Measurements from ENCODE around the gene C11orf97. TPM values are rescaled to one million over a fixed set of nuclear protein-coding genes. Genes with fewer than 3 reads are reported as not detected.

C11orf97 gene
- total and polyA plus RNA-seq, 2 of the 13 experiments (the other 11 are each of a cell fraction or from before 2014, with no cell fraction given): 0.35 TPM; not detected in 1

GRCh38 chr11:94525546-94526324, 13.5 kb downstream of the C11orf97 start:
- POLR2A ChIA-PET: no interaction called here
- no peak for FAIRE-seq
- CTCF ChIA-PET (ENCODE audit: low intra/inter-chr PET ratio, low total read pairs): no interaction called here

More at GRCh38 chr11:94525546-94526324, 13.5 kb downstream of the C11orf97 start:
- Histone ChIP-seq H3K36me3 (replicated peaks in 1 of 2; ENCODE audit: control insufficient read depth in 1 of 2, insufficient read depth in 2 of 2, low read length in 2 of 2) (no peaks in the 10 kb centered on the region), H3K27ac (ENCODE audit: extremely low read length, insufficient read depth, low read length) (no peak overlapping the region), H3K9ac (ENCODE audit: insufficient read depth, low read depth, low read length) (no peak overlapping the region), H3K9me3 (ENCODE audit: low read length) (no peaks in the 10 kb centered on the region), H3K79me2 (ENCODE audit: insufficient read depth, low read length) (no peaks in the 10 kb centered on the region), H4K20me1 (ENCODE audit: insufficient read depth, low read length) (no peaks in the 10 kb centered on the region), H3K4me1 (ENCODE audit: insufficient read depth, low read length) (no peaks in the 10 kb centered on the region), H3K27me3 (ENCODE audit: control insufficient read depth in 1 of 2, insufficient read depth in 2 of 2, low read length in 2 of 2) (no peaks in the 10 kb centered on the region), H2AFZ (ENCODE audit: low read length) (no peak overlapping the region), H3K4me3 (replicated peaks in 1 of 3; ENCODE audit: insufficient read depth in 1 of 3, low read depth in 2 of 3, low read length in 3 of 3) (no peak overlapping the region), H3K4me2 (ENCODE audit: low read depth, low read length) (no peak overlapping the region)
- BruUV-seq (replicated peaks): no TSS peak
- WGBS (ENCODE audit: low lambda C conversion rate): 28% methylated on average over 5 of the region's 5 CpGs
- in situ Hi-C loops (cut with HindIII; ENCODE audit: extremely low pct_ligation_motif_present, low pct_unique_long_range_greater_than_20kb): no loop called here
- TF ChIP-seq BRD4 (CRISPR knock-in tag; IDR thresholded peaks at IDR 0.05) (no peak), ZNF496 (CRISPR knock-in tag; IDR thresholded peaks at IDR 0.05; ENCODE audit: insufficient replicate concordance) (no peak), SMAD9 (CRISPR knock-in tag; IDR thresholded peaks at IDR 0.05) (no peak), ZNF704 (CRISPR knock-in tag; IDR thresholded peaks at IDR 0.05; ENCODE audit: borderline replicate concordance) (no peak), ZNF180 (CRISPR knock-in tag; IDR thresholded peaks at IDR 0.05; ENCODE audit: borderline replicate concordance, low read depth) (no peak), ZNF24 (IDR thresholded peaks at IDR 0.05) (no peak), HDAC2 (CRISPR knock-in tag; IDR thresholded peaks at IDR 0.05) (no peak), NAIF1 (CRISPR knock-in tag; IDR thresholded peaks at IDR 0.05; ENCODE audit: borderline replicate concordance) (no peak), ZBTB1 (CRISPR knock-in tag; IDR thresholded peaks at IDR 0.05; ENCODE audit: borderline replicate concordance) (no peak), GZF1 (CRISPR knock-in tag; IDR thresholded peaks at IDR 0.05) (no peak), FOXA3 (CRISPR knock-in tag; IDR thresholded peaks at IDR 0.05) (no peak), CEBPB (IDR thresholded peaks at IDR 0.05; ENCODE audit: borderline replicate concordance, low read depth, low read length) (no peak), ZNF777 (CRISPR knock-in tag; IDR thresholded peaks at IDR 0.05) (no peak), REPIN1 (CRISPR knock-in tag; IDR thresholded peaks at IDR 0.05; ENCODE audit: borderline replicate concordance, low read depth) (no peak), HMGXB3 (CRISPR knock-in tag; IDR thresholded peaks at IDR 0.05; ENCODE audit: borderline replicate concordance) (no peak), ZEB1 (IDR thresholded peaks at IDR 0.05; ENCODE audit: insufficient replicate concordance, low read depth) (no peak)
- ATAC-seq: no peak
- no peak for DNase-seq (ENCODE audit: low spot score)
- intact Hi-C loops (cut with micrococcal nuclease; ENCODE audit: unreplicated experiment): no loop called here

Measured in HepG2 (cell line).